H9 (cell line): ENCODE measurements around the gene RNU6-1. TPM values are rescaled to one million over a fixed set of nuclear protein-coding genes. Genes with fewer than 3 reads are reported as not detected.

Experiments used
- DNase-seq: peaks from one replicate; pipeline ENCODE4 v3.0.0-alpha.2; 2017
- H2AFZ ChIP-seq: one replicate; pipeline ENCODE4 v1.6.1; 2013; ENCODE audit warnings: mild to moderate bottlenecking, low read length, control low read depth, moderate library complexity
- H2AK5ac ChIP-seq: 2 replicates; pipeline ENCODE4 v1.6.1; 2013; ENCODE audit warnings: low read length, control low read depth, mixed read lengths; ENCODE audit not compliant: insufficient read length
- H2BK120ac ChIP-seq: one replicate; pipeline ENCODE4 v1.6.1; 2013; ENCODE audit warnings: low read depth, mild to moderate bottlenecking, low read length, control low read depth, inconsistent platforms; ENCODE audit not compliant: poor library complexity, severe bottlenecking
- H2BK12ac ChIP-seq: 2 replicates; pipeline ENCODE4 v1.6.1; 2013; ENCODE audit warnings: low read length, control low read depth, mixed read lengths, low read depth; ENCODE audit not compliant: insufficient read length
- H2BK15ac ChIP-seq: 2 replicates; pipeline ENCODE4 v1.6.1; 2013; ENCODE audit warnings: low read depth, low read length, control low read depth
- H2BK20ac ChIP-seq: one replicate; pipeline ENCODE4 v1.6.1; 2013; ENCODE audit warnings: low read depth, mild to moderate bottlenecking, low read length, control low read depth, inconsistent platforms; ENCODE audit not compliant: poor library complexity, severe bottlenecking
- H2BK5ac ChIP-seq: 2 replicates; pipeline ENCODE4 v1.6.1; 2013; ENCODE audit warnings: low read length, control low read depth, mixed read lengths; ENCODE audit not compliant: insufficient read length
- H3K14ac ChIP-seq: 2 replicates; pipeline ENCODE4 v1.6.1; 2013; ENCODE audit warnings: low read length, control low read depth; ENCODE audit not compliant: insufficient read depth
- H3K18ac ChIP-seq: 2 replicates; pipeline ENCODE4 v1.6.1; 2013; ENCODE audit warnings: low read depth, mild to moderate bottlenecking, mixed read lengths, low read length, control low read depth; ENCODE audit not compliant: insufficient read length
- H3K23ac ChIP-seq: 2 replicates; pipeline ENCODE4 v1.6.1; 2013; ENCODE audit warnings: low read length, control low read depth, mixed read lengths, low read depth; ENCODE audit not compliant: insufficient read length
- H3K23me2 ChIP-seq: 2 replicates; pipeline ENCODE4 v1.6.1; 2013; ENCODE audit warnings: low read depth, mild to moderate bottlenecking, mixed read lengths, low read length, control low read depth; ENCODE audit not compliant: insufficient read length, poor library complexity, severe bottlenecking
- H3K27ac ChIP-seq: 2 replicates; pipeline ENCODE4 v1.5.1; 2013; ENCODE audit warnings: low read length, control low read depth, mixed read lengths, low read depth; ENCODE audit not compliant: insufficient read length
- H3K27me3 ChIP-seq: 2 replicates; pipeline ENCODE4 v1.6.1; 2013; ENCODE audit warnings: low read length, control low read depth, inconsistent platforms; ENCODE audit not compliant: insufficient read depth
- H3K4ac ChIP-seq: 2 replicates; pipeline ENCODE4 v1.6.1; 2013; ENCODE audit warnings: low read depth, mild to moderate bottlenecking, control low read depth, inconsistent platforms, low read length, moderate library complexity
- H3K4me1 ChIP-seq: 2 replicates; pipeline ENCODE4 v1.6.1; 2013; ENCODE audit warnings: low read length, control low read depth, inconsistent platforms; ENCODE audit not compliant: insufficient read depth
- H3K4me2 ChIP-seq: 2 replicates; pipeline ENCODE4 v1.6.1; 2013; ENCODE audit warnings: low read length, control low read depth, mixed read lengths; ENCODE audit not compliant: insufficient read length, insufficient read depth
- H3K56ac ChIP-seq: 2 replicates; pipeline ENCODE4 v1.6.1; 2013; ENCODE audit warnings: low read depth, mild to moderate bottlenecking, mixed read lengths, low read length, control low read depth; ENCODE audit not compliant: insufficient read length
- H3K79me1 ChIP-seq: 2 replicates; pipeline ENCODE4 v1.6.1; 2013; ENCODE audit warnings: low read depth, mild to moderate bottlenecking, moderate library complexity, low read length, control low read depth, inconsistent platforms; ENCODE audit not compliant: insufficient read depth, poor library complexity, severe bottlenecking
- H3K79me2 ChIP-seq: 2 replicates; pipeline ENCODE4 v1.6.1; 2013; ENCODE audit warnings: low read length, control low read depth, inconsistent platforms; ENCODE audit not compliant: insufficient read depth
- H3K9ac ChIP-seq: 2 replicates; pipeline ENCODE4 v1.6.1; 2013; ENCODE audit warnings: low read length, control low read depth, mixed read lengths; ENCODE audit not compliant: insufficient read length; ENCODE audit errors: extremely low read depth
- H3K9me3 ChIP-seq: one replicate; pipeline ENCODE4 v1.6.1; 2013; ENCODE audit warnings: low read depth, low read length, inconsistent platforms; ENCODE audit not compliant: control insufficient read depth
- H3T11ph ChIP-seq: one replicate; pipeline ENCODE4 v1.6.1; 2013; ENCODE audit warnings: mild to moderate bottlenecking, low read length, control low read depth, inconsistent platforms
- H4K20me1 ChIP-seq: one replicate; pipeline ENCODE4 v1.6.1; 2013; ENCODE audit not compliant: control insufficient read depth, insufficient read length, insufficient read depth
- H4K5ac ChIP-seq: 2 replicates; pipeline ENCODE4 v1.6.1; 2013; ENCODE audit warnings: low read depth, mild to moderate bottlenecking, mixed read lengths, low read length, control low read depth; ENCODE audit not compliant: insufficient read length
- H4K8ac ChIP-seq: replicated peaks from 2 replicates; pipeline ENCODE4 v1.6.1; 2013; ENCODE audit warnings: low read length, control low read depth, mixed read lengths, low read depth; ENCODE audit not compliant: insufficient read length
- H4K91ac ChIP-seq: 2 replicates; pipeline ENCODE4 v1.6.1; 2013; ENCODE audit warnings: low read depth, mild to moderate bottlenecking, moderate library complexity, mixed read lengths, low read length, control low read depth; ENCODE audit not compliant: insufficient read length
- H3K27ac Mint-ChIP-seq, 3 experiments: 2 replicates in 2 of 3; 3 replicates in 1 of 3; pipeline ENCODE4 v1.8.0; 2020 to 2021; ENCODE audit warnings: mixed read lengths in 3 of 3, mild to moderate bottlenecking in 1 of 3, moderate library complexity in 1 of 3
- H3K27me3 Mint-ChIP-seq: 2 replicates; pipeline ENCODE4 v1.8.0; 2021; ENCODE audit warnings: low read depth, mild to moderate bottlenecking, moderate library complexity, mixed read lengths
- H3K36me3 Mint-ChIP-seq, 3 experiments: 2 replicates in 2 of 3; 3 replicates in 1 of 3; pipeline ENCODE4 v1.8.0; 2020 to 2021; ENCODE audit warnings: low read depth in 3 of 3, mixed read lengths in 3 of 3; ENCODE audit not compliant: insufficient read depth in 1 of 3
- H3K4me1 Mint-ChIP-seq, 2 experiments: 2 replicates each; pipeline ENCODE4 v1.8.0; 2020; ENCODE audit warnings: mixed read lengths in 2 of 2
- H3K4me3 Mint-ChIP-seq, 2 experiments: 2 replicates in 1 of 2; 3 replicates in 1 of 2; pipeline ENCODE4 v1.8.0; 2020 to 2021; ENCODE audit warnings: mild to moderate bottlenecking in 2 of 2, mixed read lengths in 2 of 2, moderate library complexity in 1 of 2
- H3K9me3 Mint-ChIP-seq, 2 experiments: 2 replicates in 1 of 2; 3 replicates in 1 of 2; pipeline ENCODE4 v1.8.0; 2020; ENCODE audit warnings: mild to moderate bottlenecking in 2 of 2, mixed read lengths in 2 of 2, moderate library complexity in 1 of 2
- WGBS: extraction: QIAGEN DNeasy Blood & Tissue Kit; methylation state at CpG from one replicate; pipeline ENCODE4 v1.1.7; 2013; ENCODE audit warnings: missing lambda C conversion rate, low lambda C conversion rate, mixed read lengths; ENCODE audit not compliant: insufficient read length; ENCODE audit errors: extremely low coverage; 5-methylcytosine and 5-hydroxymethylcytosine counted together
- total RNA-seq: library from RNA; stranded (reverse); gene quantifications from 2 replicates; pipeline ENCODE4 v1.2.1, GENCODE V29; 2021
- TF ChIP-seq, protein P1 (sequence below): fragments of 200-600 bp; sonication (generic); conservative IDR thresholded peaks from 3 replicates; pipeline ENCODE4 v1.8.0; 2021; ENCODE audit warnings: antibody characterized with exemption, mild to moderate bottlenecking

The RNU6-1 gene
- total RNA-seq, 1 experiment from 2014 or later = not detected

DNA sequence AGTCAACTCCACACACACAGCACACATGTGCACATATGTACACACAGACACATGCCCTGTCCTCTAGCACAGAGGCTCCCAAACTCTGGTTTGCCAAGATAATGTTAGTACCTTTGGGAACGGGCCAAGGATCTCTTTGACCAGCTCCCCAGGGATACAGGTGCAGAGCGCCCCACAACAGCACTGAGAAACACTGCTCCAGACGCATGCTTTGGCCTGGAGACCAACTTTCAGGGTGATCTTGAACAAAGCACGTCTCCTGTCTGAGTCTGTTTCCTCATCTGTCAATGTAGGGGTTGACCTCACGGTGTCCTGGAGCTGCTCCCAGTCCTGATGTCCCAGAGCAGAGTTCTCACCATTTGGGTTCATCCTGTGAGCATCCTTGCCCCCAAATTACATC, 30.4 kb downstream of the RNU6-1 start:
- no peaks in the 10 kb centered on the region for H3K36me3 Mint-ChIP-seq
- no peak overlapping the region for H2BK120ac ChIP-seq
- H3K79me1 ChIP-seq = no peaks in the 10 kb centered on the region
- H3K79me2 ChIP-seq = no peaks in the 10 kb centered on the region
- no peak overlapping the region for H3K27ac Mint-ChIP-seq
- H3K23ac ChIP-seq = no peak overlapping the region
- H2BK20ac ChIP-seq = no peak overlapping the region
- H3K4me1 Mint-ChIP-seq = peaks cover 17 to 36% of the 10 kb centered on the region in 2 experiments
- H2BK12ac ChIP-seq = no peak overlapping the region
- H3K4me1 ChIP-seq = no peaks in the 10 kb centered on the region; the same call in 1 of the 2 replicates
- no peaks in the 10 kb centered on the region for H3K23me2 ChIP-seq
- H3T11ph ChIP-seq = no peak overlapping the region
- H2AFZ ChIP-seq = no peak overlapping the region
- H3K27me3 ChIP-seq = no peaks in the 10 kb centered on the region
- no peak overlapping the region for H4K8ac ChIP-seq
- WGBS = no CpG with 5 or more reads among the region's 5 CpGs
- no peak overlapping the region for H2BK15ac ChIP-seq
- no peak overlapping the region for H3K4me2 ChIP-seq
- H3K9me3 Mint-ChIP-seq = no peaks in the 10 kb centered on the region
- no peak overlapping the region for H3K4me3 Mint-ChIP-seq
- no peak overlapping the region for H3K9ac ChIP-seq
- H2AK5ac ChIP-seq = no peak overlapping the region
- TF ChIP-seq, protein P1, sequence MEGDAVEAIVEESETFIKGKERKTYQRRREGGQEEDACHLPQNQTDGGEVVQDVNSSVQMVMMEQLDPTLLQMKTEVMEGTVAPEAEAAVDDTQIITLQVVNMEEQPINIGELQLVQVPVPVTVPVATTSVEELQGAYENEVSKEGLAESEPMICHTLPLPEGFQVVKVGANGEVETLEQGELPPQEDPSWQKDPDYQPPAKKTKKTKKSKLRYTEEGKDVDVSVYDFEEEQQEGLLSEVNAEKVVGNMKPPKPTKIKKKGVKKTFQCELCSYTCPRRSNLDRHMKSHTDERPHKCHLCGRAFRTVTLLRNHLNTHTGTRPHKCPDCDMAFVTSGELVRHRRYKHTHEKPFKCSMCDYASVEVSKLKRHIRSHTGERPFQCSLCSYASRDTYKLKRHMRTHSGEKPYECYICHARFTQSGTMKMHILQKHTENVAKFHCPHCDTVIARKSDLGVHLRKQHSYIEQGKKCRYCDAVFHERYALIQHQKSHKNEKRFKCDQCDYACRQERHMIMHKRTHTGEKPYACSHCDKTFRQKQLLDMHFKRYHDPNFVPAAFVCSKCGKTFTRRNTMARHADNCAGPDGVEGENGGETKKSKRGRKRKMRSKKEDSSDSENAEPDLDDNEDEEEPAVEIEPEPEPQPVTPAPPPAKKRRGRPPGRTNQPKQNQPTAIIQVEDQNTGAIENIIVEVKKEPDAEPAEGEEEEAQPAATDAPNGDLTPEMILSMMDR = no peak
- H3K9me3 ChIP-seq = no peaks in the 10 kb centered on the region
- no peak overlapping the region for H4K91ac ChIP-seq
- H4K5ac ChIP-seq = no peak overlapping the region
- no peaks in the 10 kb centered on the region for H4K20me1 ChIP-seq
- H3K14ac ChIP-seq = no peak overlapping the region
- H3K56ac ChIP-seq = no peak overlapping the region
- H3K18ac ChIP-seq = no peak overlapping the region
- peaks cover 4% of the 10 kb centered on the region for H3K27me3 Mint-ChIP-seq
- H2BK5ac ChIP-seq = no peak overlapping the region
- no peak overlapping the region for H3K27ac ChIP-seq
- peak; percentile 18 for DNase-seq
- H3K4ac ChIP-seq = no peak overlapping the region
